Amygdala (tissue), 56 donors: ENCODE data around the gene LRPPRC.
"Not testable (repeated sequence)": the region's sequence is repeated elsewhere in the genome, so short reads cannot be mapped to it uniquely, and the experiment has no call there.

Experiments
- DNase-seq, 56 donors: peaks; one replicate each; lab custom pipeline; 2025; lab: John Stamatoyannopoulos, UW

The LRPPRC gene

GRCh38 chr2:43925431-43925830 is 70.4 kb downstream of the LRPPRC start:
- DNase-seq = no peak

- DNase-seq = no peak
Measured at GRCh38 chr2:43924463-43924862, 71.3 kb downstream of the LRPPRC start.

GRCh38 chr2:43911136-43911790 is 84.5 kb downstream of the LRPPRC start:
- not testable (repeated sequence) for DNase-seq

- DNase-seq = no peak
Measured at GRCh38 chr2:43906448-43907109, 89.2 kb downstream of the LRPPRC start.

GRCh38 chr2:43905871-43906270 is 89.9 kb downstream of the LRPPRC start:
- DNase-seq = no peak

- no peak for DNase-seq
Measured at GRCh38 chr2:43905371-43905803, 90.4 kb downstream of the LRPPRC start.

- no peak for DNase-seq
Measured at GRCh38 chr2:43899589-43899988, 96.2 kb downstream of the LRPPRC start.

GRCh38 chr2:43898838-43899346 is 96.9 kb downstream of the LRPPRC start:
- peak in 3 of 56 donors; percentile 4 to 35 (median 6) for DNase-seq

GRCh38 chr2:43898134-43898837 is 97.5 kb downstream of the LRPPRC start:
- DNase-seq = peak in 17 of 56 donors; percentile 3 to 47 (median 13)

- no peak for DNase-seq
Measured at GRCh38 chr2:43897492-43897891, 98.3 kb downstream of the LRPPRC start.

GRCh38 chr2:43896906-43897305 is 98.9 kb downstream of the LRPPRC start:
- no peak for DNase-seq

GRCh38 chr2:43894743-43895142 is 101.0 kb downstream of the LRPPRC start:
- no peak for DNase-seq

GRCh38 chr2:43890855-43891254 is 104.9 kb downstream of the LRPPRC start:
- DNase-seq = no peak

- DNase-seq = no peak
Measured at GRCh38 chr2:43889416-43889815, 106.4 kb downstream of the LRPPRC start.

- DNase-seq = no peak
Measured at GRCh38 chr2:43887176-43887575, 108.6 kb downstream of the LRPPRC start.

GRCh38 chr2:43885132-43885632 is 110.6 kb downstream of the LRPPRC start:
- DNase-seq = no peak

- no peak for DNase-seq
Measured at GRCh38 chr2:43884689-43885088, 111.1 kb downstream of the LRPPRC start.

GRCh38 chr2:43882312-43882711 is 113.5 kb downstream of the LRPPRC start:
- DNase-seq = no peak

- DNase-seq = no peak
Measured at GRCh38 chr2:43880952-43881351, 114.8 kb downstream of the LRPPRC start.

- DNase-seq = no peak
Measured at GRCh38 chr2:43880471-43880870, 115.3 kb downstream of the LRPPRC start.

- no peak for DNase-seq
Measured at GRCh38 chr2:43879261-43879660, 116.5 kb downstream of the LRPPRC start.
